NCI-H2081 treated with DMSO at 0.1 percent for 48 hours (cell line): Measurements from ENCODE around the gene AGPAT2.

Experiments
- DNase-seq: peaks from one replicate; lab custom pipeline; 2025; lab: John Stamatoyannopoulos, UW

The AGPAT2 gene

DNA sequence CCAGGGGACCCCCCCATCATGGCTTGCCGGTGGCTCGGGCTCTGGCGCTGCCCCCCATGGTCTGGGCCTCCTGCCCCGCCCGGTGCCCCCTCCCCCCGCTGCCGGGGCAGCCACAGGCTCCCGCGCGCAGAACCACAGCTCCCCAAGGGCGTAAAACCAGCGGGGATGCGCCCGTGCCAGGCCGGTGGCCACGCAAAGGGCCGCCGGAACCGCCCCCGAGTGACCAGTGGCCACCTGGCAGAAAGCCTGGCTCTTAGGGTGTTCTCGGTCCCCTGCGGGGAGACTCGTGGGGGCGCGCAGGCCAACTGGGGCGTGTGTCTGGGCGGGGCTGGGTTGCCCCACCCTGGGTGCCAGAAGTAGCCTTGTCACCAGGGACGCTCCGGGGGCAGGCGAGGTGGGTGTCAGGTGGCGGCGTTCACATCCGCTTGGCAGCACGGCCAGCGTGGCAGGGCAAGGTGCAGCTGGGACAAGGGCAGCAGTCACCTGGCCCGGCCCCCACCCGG, 515 bp upstream of the AGPAT2 start:
- DNase-seq, result no peak

DNA sequence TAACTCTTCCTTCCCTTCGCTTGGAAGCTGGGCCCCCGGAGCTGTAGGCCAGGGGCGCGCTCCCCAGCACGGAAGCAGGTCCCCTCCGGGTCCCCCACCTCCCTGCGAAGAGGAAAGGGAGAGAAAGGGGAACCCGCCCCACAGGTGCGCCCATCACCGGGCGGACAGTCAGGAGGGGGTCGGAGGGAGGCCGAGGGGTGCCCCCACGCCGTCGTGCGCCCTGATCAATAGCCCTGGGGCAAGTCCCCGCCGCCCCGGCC, 793 bp downstream of the AGPAT2 start:
- no peak for DNase-seq

DNA sequence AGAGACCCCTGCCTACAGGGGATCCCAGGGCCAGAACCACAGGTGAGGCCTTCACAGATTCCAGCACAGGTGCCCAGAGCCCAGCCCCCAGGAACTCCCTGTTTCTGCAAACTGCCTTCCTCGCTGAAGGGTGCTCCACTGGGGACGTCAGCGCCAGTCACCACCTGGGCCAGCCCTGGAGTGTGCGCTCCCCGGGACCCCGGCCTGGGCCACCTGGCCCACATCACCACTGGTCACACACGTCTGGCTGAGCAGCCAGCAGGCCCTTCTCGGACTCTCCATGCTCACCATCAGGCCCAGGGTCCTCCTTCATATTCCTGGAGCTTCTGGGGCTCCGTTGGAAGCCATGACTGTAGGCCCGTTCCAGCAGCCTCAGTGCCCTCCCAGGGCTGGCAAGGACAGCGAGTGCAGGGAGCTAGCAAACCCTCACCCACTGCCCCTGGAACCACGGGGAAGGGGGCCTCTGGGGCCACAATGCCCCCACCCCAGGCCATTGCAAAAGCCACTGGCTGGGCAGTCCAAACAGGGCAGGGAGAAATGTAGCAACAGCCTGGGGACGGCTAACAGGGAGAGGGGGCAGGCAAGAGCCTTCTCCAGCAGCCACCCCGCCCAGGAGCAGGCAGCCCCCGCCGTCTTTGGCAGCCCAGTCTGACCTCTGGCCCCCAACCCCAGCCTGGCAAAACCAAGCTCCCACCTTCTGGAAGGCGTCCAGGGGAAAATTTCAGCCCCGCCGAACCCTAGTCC, 1.3 kb downstream of the AGPAT2 start:
- DNase-seq, result no peak

DNA sequence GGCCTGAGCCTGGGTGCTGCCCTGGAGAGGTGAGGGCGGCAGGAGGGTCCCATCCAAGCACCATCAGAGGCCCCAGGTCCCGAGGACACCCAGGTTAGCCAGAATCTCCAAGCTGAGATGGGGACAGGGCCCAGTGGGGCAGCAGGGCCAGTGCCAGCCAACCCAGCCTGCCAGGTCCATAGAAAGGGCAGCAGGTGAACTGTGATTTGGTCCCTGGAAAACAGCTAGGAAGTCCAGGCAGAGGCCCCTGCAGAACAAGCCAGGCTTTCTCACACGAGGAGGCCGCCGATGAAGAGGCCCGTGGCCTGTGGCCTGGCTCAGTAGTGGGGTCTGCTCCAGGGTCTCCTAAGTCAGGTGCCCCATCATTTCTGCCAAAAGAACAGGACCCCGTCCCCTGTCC, 2.0 kb downstream of the AGPAT2 start:
- no peak for DNase-seq

DNA sequence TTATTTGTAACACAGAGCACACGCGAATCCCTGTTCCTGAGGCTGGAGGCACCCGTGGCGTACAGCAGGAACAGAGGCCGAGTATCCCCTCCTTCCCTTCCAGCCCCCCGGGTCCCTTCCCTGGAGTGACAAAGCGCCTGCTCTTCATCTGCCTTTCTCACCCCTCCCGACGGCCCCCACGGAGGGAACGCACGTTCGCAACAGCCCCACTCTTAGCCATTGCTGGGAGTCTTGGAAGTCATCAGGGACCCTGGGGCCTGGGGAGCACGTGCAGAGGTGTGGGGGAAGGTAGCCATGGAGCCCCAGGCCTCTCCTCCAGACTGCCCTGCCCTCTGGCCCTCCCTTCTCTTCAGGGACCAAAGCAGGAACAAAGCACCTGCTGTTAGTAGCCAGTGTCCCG, 2.5 kb downstream of the AGPAT2 start:
- DNase-seq, result no peak

- no peak for DNase-seq
Measured at GRCh38 chr9:136684339-136684738, 2.9 kb downstream of the AGPAT2 start.

DNA sequence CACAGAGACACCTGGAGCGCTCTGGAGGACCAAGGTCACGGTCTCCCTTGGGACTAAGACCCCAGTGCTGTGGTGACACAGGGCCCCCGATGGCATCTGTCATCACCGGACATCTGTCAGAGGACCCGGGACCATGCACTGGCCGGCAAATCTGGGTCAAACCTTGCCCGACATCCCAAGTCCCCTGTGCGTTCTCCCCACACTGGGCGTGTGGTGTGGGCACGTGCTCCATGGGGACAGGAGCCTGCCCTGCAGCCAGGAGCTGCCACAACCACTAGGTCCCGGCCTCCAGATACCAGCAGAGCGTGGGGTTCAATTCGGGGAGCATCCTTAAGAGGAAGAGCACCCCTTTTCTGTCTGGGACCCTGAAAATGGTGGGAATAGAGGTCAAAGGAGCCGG, 3.5 kb downstream of the AGPAT2 start:
- DNase-seq, result no peak

DNA sequence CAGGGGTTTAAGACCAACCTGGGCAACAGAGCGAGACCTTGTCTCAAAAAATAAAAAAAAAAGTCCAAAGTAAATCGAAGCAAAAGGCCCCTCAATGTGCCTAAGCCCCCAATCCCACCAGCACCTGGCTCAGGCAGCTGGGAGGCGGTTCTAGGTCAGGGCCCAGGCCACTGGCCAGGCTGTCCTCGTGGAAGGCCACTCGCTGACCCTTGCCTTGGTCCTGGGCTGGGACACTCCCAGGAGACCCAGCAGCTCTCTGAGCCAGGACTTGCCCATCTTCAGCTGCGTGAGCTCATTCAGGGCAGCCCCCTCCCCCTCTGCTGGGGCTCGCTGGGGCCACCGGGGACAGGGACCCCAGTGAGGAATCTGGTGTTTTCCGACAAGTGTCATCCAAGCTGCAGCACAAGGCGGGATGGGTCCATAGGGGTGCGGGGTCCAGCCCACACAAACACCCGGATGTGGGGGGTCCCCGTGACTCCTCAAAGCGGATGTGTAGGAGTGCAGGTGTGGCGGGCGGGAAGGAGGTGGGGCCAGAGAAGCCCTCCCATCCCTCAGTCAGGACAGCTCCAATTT, 4.0 kb downstream of the AGPAT2 start:
- DNase-seq, result no peak

DNA sequence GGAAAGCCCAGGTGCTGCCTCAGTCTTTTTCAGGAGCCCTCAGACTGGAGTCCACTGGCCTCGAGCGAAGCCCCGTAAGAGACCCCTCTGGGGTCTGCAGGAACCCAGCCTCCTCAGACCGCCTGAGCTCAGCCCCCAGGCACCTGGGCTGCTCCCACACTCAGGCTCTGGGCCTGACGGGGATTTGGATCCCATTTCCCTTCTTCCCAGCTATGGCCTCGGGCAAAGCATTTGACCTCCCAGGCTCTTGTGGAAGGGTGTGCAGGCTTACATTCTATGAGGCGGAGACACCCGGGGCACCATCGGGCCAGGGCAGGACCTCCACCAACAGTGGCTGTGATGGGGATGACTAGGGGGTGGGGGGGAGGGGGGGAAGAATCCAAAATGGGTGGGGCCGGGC, 4.5 kb downstream of the AGPAT2 start:
- DNase-seq, result no peak

DNA sequence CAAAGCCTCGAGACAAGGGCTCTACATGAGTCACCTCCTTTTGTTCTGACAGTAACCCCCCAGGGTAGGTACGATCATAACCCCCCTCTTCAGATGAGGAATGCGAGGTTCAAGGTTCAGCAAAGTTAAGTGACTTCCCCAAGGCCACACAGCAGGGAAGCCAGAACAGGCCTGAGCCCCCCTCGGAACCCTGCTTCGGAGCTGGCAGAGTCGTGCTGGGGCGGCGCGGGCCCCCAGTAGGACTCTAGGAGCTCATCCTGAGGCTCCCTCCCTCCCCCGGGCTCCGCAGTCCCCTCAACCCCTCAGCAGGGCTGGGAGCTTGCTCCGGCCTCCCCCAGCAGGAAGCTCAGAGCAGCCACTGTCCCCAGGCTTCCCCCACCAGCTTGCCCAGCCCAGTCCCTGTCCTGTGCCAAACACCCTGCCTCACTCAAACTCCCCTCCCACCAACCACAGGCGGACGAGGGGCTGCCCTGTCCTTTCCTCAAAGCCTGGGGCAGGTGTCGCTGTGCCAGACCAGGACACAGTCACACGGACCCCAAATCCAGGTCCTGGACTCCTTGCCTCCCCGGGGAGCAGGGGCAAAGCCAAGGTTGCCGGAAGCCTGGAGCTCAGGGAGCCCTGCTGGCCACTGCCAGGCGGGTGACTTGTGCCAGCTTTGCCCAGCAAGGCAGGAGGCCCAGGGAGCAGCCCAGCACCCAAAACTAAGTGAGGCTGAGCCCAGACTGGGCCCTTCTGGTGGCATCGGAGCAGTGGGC, 5.1 kb downstream of the AGPAT2 start:
- no peak for DNase-seq

GRCh38 chr9:136681029-136681428, 6.2 kb downstream of the AGPAT2 start:
- DNase-seq, result no peak

DNA sequence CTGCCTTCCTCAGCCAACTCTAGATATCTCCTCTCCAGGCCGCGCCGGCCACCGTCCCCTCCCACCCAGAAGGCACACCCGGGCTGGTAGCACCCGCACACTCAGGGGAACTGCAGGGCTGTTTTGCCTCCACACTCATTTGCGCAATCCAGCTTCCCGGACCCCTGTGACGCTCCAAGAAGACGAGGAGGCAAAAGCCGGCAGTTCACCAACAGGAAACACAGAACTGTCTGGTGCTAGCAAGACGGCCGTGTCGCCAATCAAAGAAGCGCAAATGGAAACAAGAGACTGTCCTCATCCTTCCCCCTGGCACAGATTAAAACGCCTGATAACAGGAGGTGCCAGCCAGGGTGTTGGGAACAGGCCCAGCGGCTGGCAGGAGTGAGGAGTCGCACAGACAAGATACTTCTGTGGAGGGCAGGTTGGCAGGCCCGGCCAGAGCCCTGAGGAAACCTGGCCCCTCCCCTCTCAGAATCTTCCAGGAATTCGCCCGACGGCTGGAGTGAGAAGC, 7.8 kb downstream of the AGPAT2 start:
- DNase-seq, result no peak

- no peak for DNase-seq
Measured at GRCh38 chr9:136678624-136679023, 8.6 kb downstream of the AGPAT2 start.

- no peak for DNase-seq
Measured at GRCh38 chr9:136678034-136678433, 9.2 kb downstream of the AGPAT2 start.

DNA sequence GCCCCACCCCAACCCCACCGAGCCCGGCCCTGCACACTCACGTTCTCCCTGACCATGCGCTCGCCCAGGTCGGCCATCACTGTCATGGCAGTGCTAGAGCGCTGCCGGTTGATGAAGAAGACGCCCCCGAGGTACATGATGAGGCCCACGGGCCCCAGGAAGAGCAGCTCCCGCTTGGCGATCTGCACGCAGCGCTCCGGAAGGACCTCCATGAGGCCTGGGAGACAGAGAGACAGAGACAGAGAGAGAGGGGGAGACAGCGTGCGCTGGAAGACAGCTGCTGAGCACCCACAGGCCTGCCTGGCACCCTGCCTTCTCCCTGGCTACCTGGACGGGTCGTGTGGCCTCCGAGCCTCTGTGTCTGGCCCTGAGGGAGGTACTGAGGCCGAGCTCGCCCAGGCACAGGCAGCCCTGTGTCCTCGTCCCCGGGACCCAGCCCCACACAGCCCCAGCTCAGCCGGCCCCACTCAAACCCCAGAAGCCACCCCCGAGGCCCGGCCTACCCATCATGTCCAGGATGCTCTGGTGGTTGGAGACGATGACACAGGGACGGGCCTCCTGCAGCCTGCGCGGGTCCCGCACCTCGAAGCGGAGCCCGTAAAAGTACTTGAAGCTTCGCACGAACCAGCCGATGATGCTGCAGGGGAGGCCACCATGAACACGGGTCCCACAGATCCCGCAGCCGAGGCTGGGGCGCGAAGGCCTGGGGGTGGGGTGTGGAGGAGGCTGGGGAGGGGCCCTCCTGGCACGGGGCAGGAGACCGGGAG, 10.2 kb downstream of the AGPAT2 start:
- no peak for DNase-seq

- DNase-seq, result no peak
Measured at GRCh38 chr9:136676297-136676794, 10.9 kb downstream of the AGPAT2 start.

DNA sequence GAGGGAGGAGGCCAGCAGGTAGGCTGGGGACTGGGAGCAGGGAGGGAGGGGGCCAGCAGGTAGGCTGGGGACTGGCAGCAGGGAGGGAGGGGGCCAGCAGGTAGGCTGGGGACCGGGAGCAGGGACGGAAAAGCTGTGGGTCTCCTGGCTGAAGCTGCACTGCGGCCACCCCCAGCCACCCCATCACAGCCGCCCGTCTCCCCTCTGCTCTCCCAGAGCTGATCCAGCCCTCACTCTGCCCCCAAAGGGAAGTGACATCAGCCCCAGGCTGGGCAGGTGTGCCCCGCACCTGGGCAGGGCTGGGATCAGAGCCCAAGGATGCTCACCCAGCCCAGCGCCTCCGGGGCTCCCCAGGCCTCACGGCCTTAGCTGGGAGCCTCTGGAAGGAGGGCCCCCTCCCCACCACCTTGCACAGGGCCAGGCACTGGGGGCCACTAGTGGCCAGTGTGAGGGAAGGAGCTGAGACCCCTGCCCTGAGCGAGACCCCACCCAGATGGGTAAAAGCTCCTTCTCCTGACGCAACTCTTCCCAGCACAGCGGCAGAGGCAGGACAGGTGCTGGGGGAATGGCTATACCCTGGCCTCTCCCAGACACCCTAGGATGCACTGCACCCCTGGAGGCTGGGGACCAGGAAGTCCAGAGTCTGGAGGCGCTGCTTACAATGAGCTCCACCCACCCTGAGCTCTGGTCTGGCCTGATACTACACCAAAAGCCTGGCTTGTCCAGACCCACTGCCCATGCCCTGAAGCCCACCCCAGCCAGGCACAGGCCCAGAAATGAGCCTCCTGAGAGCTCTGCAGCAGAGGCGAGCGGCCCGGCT, 11.6 kb downstream of the AGPAT2 start:
- no peak for DNase-seq

- DNase-seq, result no peak
Measured at GRCh38 chr9:136674786-136675349, 12.4 kb downstream of the AGPAT2 start.

- no peak for DNase-seq
Measured at GRCh38 chr9:136673975-136674785, 13.1 kb downstream of the AGPAT2 start.
